ENCODE measurements around the gene WNT3A.

WNT3A gene

DNA sequence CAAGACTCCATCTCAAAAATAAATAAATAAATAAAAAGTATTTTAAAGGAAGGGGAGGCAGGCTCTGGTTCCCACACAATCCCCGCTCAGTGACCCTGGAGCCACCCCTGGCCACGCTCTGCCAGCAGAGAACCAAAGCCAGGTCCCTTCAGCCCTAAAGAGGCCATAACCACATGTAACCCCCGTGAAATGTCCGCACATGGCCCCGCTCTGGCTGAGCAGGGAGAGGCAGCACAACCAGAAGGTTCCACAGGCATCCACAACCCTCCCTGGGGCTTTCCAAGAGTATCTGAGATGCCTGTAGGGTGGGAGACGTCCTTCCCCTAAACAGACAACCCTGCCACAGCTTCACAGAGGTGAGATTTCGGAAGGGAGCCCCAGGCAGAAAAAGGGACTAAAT lies 74.3 kb downstream of the WNT3A start:
- Histone ChIP-seq H3K4me3 (ENCODE audit: insufficient read depth, low read depth, low read length) (peak overlapping the region; percentile 95), H3K4me1 (ENCODE audit: control insufficient read depth, insufficient read depth, low read length) (peaks cover 36% of the 10 kb centered on the region), H3K27ac (ENCODE audit: insufficient read depth, low read depth, low read length, poor library complexity, severe bottlenecking) (no peak overlapping the region), H3K9me3 (ENCODE audit: control insufficient read depth, low read length) (no peaks in the 10 kb centered on the region), H3K36me3 (ENCODE audit: control insufficient read depth, insufficient read depth, low read length) (no peaks in the 10 kb centered on the region), H3K27me3 (ENCODE audit: control insufficient read depth, insufficient read depth, low read length, poor library complexity, severe bottlenecking) (no peaks in the 10 kb centered on the region)
- WGBS, 2 experiments = 86% methylated on average over 7 of the region's 7 CpGs

DNA sequence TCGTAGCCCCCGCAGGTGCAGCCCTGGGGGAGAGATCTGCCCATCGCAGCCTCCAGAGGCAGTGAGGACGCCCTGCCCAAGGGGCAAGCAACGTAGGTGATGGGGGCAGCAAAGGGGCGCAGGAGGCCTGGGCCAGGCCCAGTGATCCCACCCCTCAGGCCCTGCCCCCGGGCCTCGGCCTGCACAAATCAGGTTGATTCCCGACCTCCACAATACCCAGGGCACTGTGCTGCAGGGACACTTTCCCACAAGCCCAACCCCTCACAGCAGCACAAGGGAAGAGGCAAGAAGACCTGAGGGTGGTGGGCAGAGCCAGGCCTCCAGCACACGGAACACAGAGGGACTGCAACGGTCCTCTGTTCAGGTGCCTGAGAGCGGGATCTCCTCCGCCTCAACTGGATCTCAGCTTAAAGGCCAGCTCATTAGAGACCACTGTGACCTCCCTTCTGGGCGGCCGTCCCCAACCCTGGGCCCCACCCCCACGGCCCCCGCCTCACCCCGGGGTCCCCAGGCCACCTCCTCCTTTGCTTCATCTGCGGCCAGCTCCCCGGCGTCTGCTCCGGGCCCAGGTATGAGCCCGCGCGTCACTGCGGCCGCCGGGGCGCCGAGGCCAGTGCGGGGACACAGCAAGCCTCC lies 74.9 kb downstream of the WNT3A start:
- peak overlapping the region; percentile 62 for H3K27ac ChIP-seq (ENCODE audit: insufficient read depth, low read depth, low read length, poor library complexity, severe bottlenecking)
- no peaks in the 10 kb centered on the region for H3K36me3 ChIP-seq (ENCODE audit: control insufficient read depth, insufficient read depth, low read length)
- 17 to 18% methylated on average over 30 to 31 of the region's 31 CpGs for WGBS, 2 experiments
- H3K4me3 ChIP-seq (ENCODE audit: insufficient read depth, low read depth, low read length) = peak overlapping the region; percentile 95
- peaks cover 40% of the 10 kb centered on the region for H3K4me1 ChIP-seq (ENCODE audit: control insufficient read depth, insufficient read depth, low read length)
- no peaks in the 10 kb centered on the region for H3K27me3 ChIP-seq (ENCODE audit: control insufficient read depth, insufficient read depth, low read length, poor library complexity, severe bottlenecking)
- H3K9me3 ChIP-seq (ENCODE audit: control insufficient read depth, low read length) = no peaks in the 10 kb centered on the region

DNA sequence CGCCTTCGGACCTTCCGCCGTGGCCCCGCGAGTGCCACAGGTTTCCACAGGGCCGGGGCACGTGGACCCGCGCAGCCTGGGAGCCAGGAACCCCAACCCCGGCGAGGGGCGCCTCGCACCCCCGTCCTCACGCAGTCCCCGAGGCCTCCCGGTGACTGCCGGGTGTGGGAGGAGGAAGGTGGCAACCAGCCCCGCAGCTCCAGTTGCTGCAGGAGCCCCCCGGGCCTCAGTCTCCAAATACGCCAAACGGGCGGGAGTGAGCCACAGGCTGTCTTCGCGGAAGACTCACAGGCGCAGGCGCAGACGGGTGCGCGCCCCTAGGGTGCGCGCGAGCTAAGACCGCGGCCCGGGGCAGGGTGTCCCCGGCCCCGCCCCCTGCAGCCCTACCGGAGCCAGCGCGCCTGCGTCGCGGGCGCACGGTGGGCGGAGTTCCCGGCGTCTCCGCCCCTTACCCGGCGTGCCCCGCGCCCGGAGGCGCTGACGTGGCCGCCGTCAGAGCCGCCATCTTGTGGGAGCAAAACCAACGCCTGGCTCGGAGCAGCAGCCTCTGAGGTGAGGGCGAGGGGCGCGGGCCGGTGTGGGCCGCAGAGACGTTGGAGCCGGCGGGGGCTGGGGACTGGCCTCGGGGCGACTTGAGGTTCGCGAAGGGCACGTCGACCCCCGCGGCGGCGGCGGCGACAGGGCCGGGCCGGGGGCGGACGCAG lies 75.6 kb downstream of the WNT3A start, which contains the start of gene ARF1:
ARF1 (plus strand) TSS at position 495 of the 704 bp plus-strand sequence. CDS start 14,407 bp downstream, outside the sequence.
- H3K4me1 ChIP-seq (ENCODE audit: control insufficient read depth, insufficient read depth, low read length) = peaks cover 40% of the 10 kb centered on the region
- 1% methylated on average over 87 of the region's 87 CpGs for WGBS, 2 experiments
- peak within 1 kb of the TSS; percentile 76 for H3K27ac ChIP-seq (ENCODE audit: insufficient read depth, low read depth, low read length, poor library complexity, severe bottlenecking)
- no peaks in the 10 kb centered on the region for H3K27me3 ChIP-seq (ENCODE audit: control insufficient read depth, insufficient read depth, low read length, poor library complexity, severe bottlenecking)
- peak within 1 kb of the TSS; percentile 95 for H3K4me3 ChIP-seq (ENCODE audit: insufficient read depth, low read depth, low read length)
- H3K9me3 ChIP-seq (ENCODE audit: control insufficient read depth, low read length) = no peaks in the 10 kb centered on the region
- no peaks in the 10 kb centered on the region for H3K36me3 ChIP-seq (ENCODE audit: control insufficient read depth, insufficient read depth, low read length)

DNA sequence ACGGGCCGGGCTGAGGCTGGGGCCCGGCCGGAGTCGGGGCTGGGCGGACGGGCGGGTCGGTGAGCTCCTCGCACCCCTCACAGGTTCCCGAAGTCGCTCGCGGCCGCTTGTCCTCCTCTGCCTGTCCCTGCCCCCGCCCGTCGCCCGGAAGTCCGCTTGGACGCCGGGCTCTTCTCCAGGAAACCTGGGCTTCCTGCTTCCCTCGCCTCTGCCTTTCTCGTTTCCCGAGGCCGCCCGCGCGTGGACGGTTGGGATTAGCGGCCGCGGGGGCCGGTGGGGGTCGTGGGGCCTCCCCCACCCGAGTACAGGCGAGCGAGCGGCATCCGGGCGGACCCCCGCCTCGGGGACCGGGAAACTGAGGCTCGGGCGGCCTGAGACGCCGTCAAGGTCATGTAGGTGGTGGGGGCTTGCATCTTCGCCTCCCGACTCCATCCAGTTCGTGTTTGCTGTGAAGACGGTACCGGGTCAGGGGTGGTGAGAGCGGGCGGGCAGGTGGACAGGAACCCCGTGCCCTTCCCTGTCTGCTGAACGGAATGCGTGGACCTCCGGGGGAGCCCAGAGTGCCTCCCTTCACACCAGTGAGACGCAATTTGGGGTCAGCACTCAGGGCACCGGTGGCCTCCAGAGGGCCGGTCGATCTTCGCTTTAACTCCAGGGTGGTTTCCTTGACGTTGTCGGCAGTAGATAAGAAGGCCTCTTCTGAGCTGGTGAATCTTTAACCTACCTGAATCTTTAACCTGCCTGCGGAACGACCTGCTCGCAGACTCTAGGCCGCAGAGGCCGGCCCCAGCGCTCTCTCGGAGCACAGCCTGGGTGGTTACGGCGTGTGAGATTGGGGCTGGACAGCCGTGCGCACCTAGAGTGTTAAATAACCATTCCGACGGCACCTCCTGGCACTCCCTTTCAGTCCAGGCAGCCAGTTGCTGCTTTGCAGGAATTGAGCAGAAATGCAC lies 76.4 kb downstream of the WNT3A start:
- H3K36me3 ChIP-seq (ENCODE audit: control insufficient read depth, insufficient read depth, low read length) = no peaks in the 10 kb centered on the region
- H3K9me3 ChIP-seq (ENCODE audit: control insufficient read depth, low read length) = no peaks in the 10 kb centered on the region
- no peaks in the 10 kb centered on the region for H3K27me3 ChIP-seq (ENCODE audit: control insufficient read depth, insufficient read depth, low read length, poor library complexity, severe bottlenecking)
- peak overlapping the region; percentile 76 for H3K27ac ChIP-seq (ENCODE audit: insufficient read depth, low read depth, low read length, poor library complexity, severe bottlenecking)
- 0 to 1% methylated on average over 79 of the region's 79 CpGs for WGBS, 2 experiments
- H3K4me3 ChIP-seq (ENCODE audit: insufficient read depth, low read depth, low read length) = peak overlapping the region; percentile 95
- peaks cover 40% of the 10 kb centered on the region for H3K4me1 ChIP-seq (ENCODE audit: control insufficient read depth, insufficient read depth, low read length)

DNA sequence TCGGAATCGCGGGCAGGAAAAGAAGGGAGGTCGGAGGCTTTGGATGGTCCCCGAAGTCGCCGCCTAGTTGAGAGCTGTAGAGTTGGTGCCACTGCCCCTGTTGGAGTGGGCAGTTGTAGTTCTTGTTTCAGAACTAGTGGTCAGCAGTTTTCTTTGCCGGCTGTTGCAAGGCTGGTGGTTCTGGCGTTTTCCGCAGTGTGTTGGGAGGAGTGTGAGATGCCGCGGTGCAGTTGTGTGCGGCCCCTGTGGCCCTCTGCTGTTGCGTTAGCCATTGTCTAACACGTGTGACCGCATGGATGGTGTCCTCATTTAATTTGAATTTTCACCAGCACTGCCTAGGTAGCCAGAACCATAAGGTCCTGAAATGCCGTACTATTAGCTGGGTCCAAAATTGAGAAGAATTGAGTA lies 77.1 kb downstream of the WNT3A start:
- H3K27me3 ChIP-seq (ENCODE audit: control insufficient read depth, insufficient read depth, low read length, poor library complexity, severe bottlenecking) = no peaks in the 10 kb centered on the region
- no peak overlapping the region for H3K27ac ChIP-seq (ENCODE audit: insufficient read depth, low read depth, low read length, poor library complexity, severe bottlenecking)
- no peaks in the 10 kb centered on the region for H3K9me3 ChIP-seq (ENCODE audit: control insufficient read depth, low read length)
- peaks cover 37% of the 10 kb centered on the region for H3K4me1 ChIP-seq (ENCODE audit: control insufficient read depth, insufficient read depth, low read length)
- WGBS, 2 experiments = 12 to 17% methylated on average over 17 of the region's 17 CpGs
- no peaks in the 10 kb centered on the region for H3K36me3 ChIP-seq (ENCODE audit: control insufficient read depth, insufficient read depth, low read length)
- peak overlapping the region; percentile 95 for H3K4me3 ChIP-seq (ENCODE audit: insufficient read depth, low read depth, low read length)

DNA sequence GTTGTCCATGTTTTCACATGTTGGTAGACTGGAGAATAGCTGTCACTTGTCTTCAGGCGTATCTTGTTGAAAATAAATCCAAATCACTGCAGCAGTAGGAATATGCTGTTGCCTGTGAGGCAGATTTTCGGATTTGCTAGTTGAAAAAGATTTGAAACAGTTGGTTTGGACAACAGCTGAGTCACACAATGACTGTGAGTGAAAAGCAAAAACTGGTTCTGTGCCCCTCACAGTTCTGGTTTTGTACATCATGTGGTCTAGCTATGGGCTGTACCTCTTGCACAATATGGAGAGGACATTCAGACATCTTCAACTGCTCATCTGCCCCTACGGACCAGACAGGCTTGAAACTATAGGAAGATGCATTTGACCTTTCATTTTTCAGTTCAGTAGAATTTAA lies 77.5 kb downstream of the WNT3A start:
- peak overlapping the region; percentile 95 for H3K4me3 ChIP-seq (ENCODE audit: insufficient read depth, low read depth, low read length)
- H3K9me3 ChIP-seq (ENCODE audit: control insufficient read depth, low read length) = no peaks in the 10 kb centered on the region
- H3K27me3 ChIP-seq (ENCODE audit: control insufficient read depth, insufficient read depth, low read length, poor library complexity, severe bottlenecking) = no peaks in the 10 kb centered on the region
- WGBS, 2 experiments = 88 to 89% methylated on average over 3 of the region's 3 CpGs
- H3K36me3 ChIP-seq (ENCODE audit: control insufficient read depth, insufficient read depth, low read length) = no peaks in the 10 kb centered on the region
- H3K4me1 ChIP-seq (ENCODE audit: control insufficient read depth, insufficient read depth, low read length) = peaks cover 33% of the 10 kb centered on the region
- no peak overlapping the region for H3K27ac ChIP-seq (ENCODE audit: insufficient read depth, low read depth, low read length, poor library complexity, severe bottlenecking)

DNA sequence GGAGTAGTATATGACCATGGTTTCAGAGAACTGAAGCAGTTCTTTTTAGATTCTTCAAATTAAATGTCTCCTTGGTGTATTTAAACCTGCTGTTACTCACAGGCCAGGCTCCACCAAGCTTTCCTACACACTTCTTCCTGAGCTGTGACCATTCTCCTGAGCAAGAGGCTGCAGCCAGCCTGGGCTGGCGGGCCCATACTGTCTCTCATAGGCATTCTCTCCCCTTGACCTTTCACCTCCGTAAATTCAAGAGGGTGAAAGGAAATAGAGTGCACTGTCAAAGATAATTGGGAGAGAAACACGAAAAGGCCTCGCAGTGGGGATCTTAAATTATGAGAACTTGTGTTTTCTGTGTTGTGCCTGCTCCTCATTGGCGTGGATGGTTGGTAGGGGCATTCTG lies 78.0 kb downstream of the WNT3A start:
- no peaks in the 10 kb centered on the region for H3K9me3 ChIP-seq (ENCODE audit: control insufficient read depth, low read length)
- WGBS, 2 experiments = 80 to 84% methylated on average over 5 of the region's 5 CpGs
- H3K4me3 ChIP-seq (ENCODE audit: insufficient read depth, low read depth, low read length) = peak overlapping the region; percentile 95
- peak overlapping the region; percentile 40 for H3K27ac ChIP-seq (ENCODE audit: insufficient read depth, low read depth, low read length, poor library complexity, severe bottlenecking)
- peaks cover 33% of the 10 kb centered on the region for H3K4me1 ChIP-seq (ENCODE audit: control insufficient read depth, insufficient read depth, low read length)
- no peaks in the 10 kb centered on the region for H3K36me3 ChIP-seq (ENCODE audit: control insufficient read depth, insufficient read depth, low read length)
- H3K27me3 ChIP-seq (ENCODE audit: control insufficient read depth, insufficient read depth, low read length, poor library complexity, severe bottlenecking) = no peaks in the 10 kb centered on the region

DNA sequence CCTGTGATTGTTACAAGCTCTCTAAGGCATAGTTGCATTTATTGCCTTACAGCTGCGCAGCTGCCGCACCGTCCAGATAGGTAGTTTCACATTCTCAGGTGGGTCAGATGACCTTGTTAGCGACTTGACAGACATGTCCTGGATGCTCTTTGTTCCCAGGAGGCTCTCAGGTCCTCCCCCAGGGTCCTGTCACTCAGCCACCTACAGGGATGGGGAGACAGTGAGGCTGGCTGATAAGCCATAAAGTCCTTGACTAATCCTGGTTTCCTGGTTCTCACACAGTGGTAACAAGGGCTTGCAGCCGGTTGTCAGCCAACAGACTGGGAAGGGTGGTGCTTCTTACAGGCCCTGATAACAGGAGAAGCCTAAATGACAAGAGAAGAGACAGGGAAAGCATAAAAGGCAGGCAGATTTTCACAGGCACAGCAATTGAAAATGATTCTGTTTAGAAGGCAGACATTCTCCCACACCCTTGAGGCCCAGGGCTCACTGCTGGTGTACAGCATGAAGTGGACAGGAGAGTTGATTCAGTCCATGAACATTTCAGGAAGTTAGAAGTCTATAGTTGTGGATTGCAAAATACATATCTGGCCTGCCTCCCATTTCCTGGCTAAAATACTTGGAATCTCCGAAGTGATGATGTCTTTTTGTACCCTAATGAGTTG lies 78.6 kb downstream of the WNT3A start:
- H3K9me3 ChIP-seq (ENCODE audit: control insufficient read depth, low read length) = no peaks in the 10 kb centered on the region
- H3K4me3 ChIP-seq (ENCODE audit: insufficient read depth, low read depth, low read length) = no peak overlapping the region
- 75 to 76% methylated on average over 6 of the region's 6 CpGs for WGBS, 2 experiments
- no peaks in the 10 kb centered on the region for H3K27me3 ChIP-seq (ENCODE audit: control insufficient read depth, insufficient read depth, low read length, poor library complexity, severe bottlenecking)
- no peaks in the 10 kb centered on the region for H3K36me3 ChIP-seq (ENCODE audit: control insufficient read depth, insufficient read depth, low read length)
- H3K27ac ChIP-seq (ENCODE audit: insufficient read depth, low read depth, low read length, poor library complexity, severe bottlenecking) = no peak overlapping the region
- peaks cover 33% of the 10 kb centered on the region for H3K4me1 ChIP-seq (ENCODE audit: control insufficient read depth, insufficient read depth, low read length)

DNA sequence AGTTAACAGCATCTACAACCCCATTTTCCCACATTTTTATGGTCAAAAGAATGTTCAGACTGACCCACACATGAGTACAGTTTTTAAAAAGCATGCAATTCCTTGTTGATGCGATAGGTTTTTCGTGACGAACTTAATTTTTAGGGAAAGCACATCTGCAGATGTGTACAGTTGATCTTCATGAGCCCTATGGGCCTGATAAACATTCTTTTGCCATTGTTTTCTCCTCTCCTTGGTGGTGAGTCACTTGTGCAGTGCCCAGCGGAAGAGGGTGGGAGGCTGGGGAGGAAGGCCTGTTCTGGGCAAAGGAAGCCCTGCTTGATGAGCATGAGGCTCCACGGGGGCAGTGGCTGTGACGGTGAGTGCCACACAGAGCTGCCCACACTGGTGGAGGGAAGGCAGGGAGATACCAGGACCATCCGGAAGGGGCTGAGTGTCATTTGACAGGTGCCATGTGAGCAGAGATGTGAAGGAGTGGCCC lies 81.0 kb downstream of the WNT3A start:
- H3K27ac ChIP-seq (ENCODE audit: insufficient read depth, low read depth, low read length, poor library complexity, severe bottlenecking) = no peak overlapping the region
- peaks cover 24% of the 10 kb centered on the region for H3K4me1 ChIP-seq (ENCODE audit: control insufficient read depth, insufficient read depth, low read length)
- 94 to 95% methylated on average over 7 of the region's 7 CpGs for WGBS, 2 experiments
- H3K9me3 ChIP-seq (ENCODE audit: control insufficient read depth, low read length) = no peaks in the 10 kb centered on the region
- H3K36me3 ChIP-seq (ENCODE audit: control insufficient read depth, insufficient read depth, low read length) = no peaks in the 10 kb centered on the region
- H3K4me3 ChIP-seq (ENCODE audit: insufficient read depth, low read depth, low read length) = no peak overlapping the region
- no peaks in the 10 kb centered on the region for H3K27me3 ChIP-seq (ENCODE audit: control insufficient read depth, insufficient read depth, low read length, poor library complexity, severe bottlenecking)
